Measurements from ENCODE around the gene DNAJC11.

Gene DNAJC11

GRCh38 chr1:6632588-6633514 is 68.8 kb downstream of the DNAJC11 start:
- TF ChIP-seq CTCF (conservative IDR thresholded peaks at IDR 0.05; ENCODE audit: control insufficient read depth, insufficient read depth, low read depth, low read length), result no peak
- no peak overlapping the region for H3K4me3 ChIP-seq (ENCODE audit: control insufficient read depth, low read depth, low read length)
- no peak for DNase-seq (ENCODE audit: low read depth)

DNA sequence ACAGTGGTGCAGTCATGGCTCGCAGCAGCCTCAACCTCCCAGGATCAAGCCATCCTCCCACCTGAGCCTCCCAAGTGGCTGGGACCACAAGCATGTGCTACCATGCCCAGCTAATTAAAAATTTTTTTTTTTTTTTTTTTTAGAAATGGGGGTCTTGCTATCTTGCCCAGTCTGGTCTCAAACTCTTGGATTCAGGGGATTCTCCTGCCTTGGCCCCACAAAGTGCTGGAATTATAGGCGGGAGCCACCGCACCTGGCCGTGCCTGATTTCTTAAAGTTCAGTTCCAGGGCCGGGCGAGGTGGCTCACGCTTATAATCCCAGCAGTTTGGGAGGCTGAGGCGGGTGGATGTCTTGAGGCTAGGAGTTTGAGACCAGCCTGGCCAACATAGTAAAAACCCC is 70.6 kb downstream of the DNAJC11 start:
- DNase-seq (ENCODE audit: low read depth), result no peak
- no peak for TF ChIP-seq CTCF (conservative IDR thresholded peaks at IDR 0.05; ENCODE audit: control insufficient read depth, insufficient read depth, low read depth, low read length)
- no peak overlapping the region for H3K4me3 ChIP-seq (ENCODE audit: control insufficient read depth, low read depth, low read length)

DNA sequence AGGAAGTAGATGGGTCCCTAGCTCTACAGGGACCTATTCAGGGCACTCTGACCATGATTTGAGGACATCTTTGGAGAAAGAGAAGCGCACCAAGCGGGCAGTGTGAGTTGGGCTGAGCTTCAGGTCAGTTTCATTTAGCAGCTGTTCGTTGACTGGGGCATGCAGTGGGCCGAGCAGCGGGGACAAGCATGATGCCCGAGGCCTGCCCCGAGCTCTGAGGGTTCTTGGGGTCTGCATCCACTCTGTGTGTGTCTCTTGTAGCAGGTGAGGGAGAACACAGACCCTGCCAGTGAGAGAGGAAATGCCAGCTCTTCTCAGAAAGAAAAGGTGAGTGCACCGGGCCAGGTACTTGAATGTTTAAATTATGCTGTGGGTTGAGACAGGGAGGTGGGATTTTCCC is 71.6 kb downstream of the DNAJC11 start:
- no peak overlapping the region for H3K4me3 ChIP-seq (ENCODE audit: control insufficient read depth, low read depth, low read length)
- no peak for DNase-seq (ENCODE audit: low read depth)
- no peak for TF ChIP-seq CTCF (conservative IDR thresholded peaks at IDR 0.05; ENCODE audit: control insufficient read depth, insufficient read depth, low read depth, low read length)

DNA sequence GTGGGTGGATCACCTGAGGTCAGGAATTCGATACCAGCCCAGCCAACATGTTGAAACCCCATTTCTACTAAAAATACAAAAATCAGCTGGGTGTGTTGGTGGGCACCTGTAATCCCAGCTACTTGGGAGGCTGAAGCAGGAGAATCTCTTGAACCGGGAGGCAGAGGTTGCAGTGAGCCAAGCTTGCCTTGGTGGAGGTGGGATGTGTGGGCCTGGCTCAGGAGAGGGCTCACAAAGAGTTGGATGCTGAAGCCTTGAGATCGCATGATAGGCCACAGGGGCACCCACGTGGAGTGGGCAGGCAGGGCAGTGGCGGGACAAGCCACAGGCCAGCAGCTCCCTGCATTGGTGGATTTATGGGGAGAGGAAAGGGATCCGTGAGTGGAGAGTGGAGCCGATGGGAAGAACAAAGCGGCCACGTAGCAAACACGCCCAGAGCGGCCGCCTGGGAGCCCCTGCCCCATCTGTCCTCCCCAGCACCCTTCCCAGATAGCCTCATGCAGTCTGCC is 72.6 kb downstream of the DNAJC11 start:
- H3K4me3 ChIP-seq (ENCODE audit: control insufficient read depth, low read depth, low read length), result no peak overlapping the region
- TF ChIP-seq CTCF (conservative IDR thresholded peaks at IDR 0.05; ENCODE audit: control insufficient read depth, insufficient read depth, low read depth, low read length), result no peak
- no peak for DNase-seq (ENCODE audit: low read depth)

- no peak overlapping the region for H3K4me3 ChIP-seq (ENCODE audit: control insufficient read depth, low read depth, low read length)
- no peak for TF ChIP-seq CTCF (conservative IDR thresholded peaks at IDR 0.05; ENCODE audit: control insufficient read depth, insufficient read depth, low read depth, low read length)
- no peak for DNase-seq (ENCODE audit: low read depth)
Observed at GRCh38 chr1:6627841-6628545, 73.6 kb downstream of the DNAJC11 start.

- H3K4me3 ChIP-seq (ENCODE audit: control insufficient read depth, low read depth, low read length), result no peak overlapping the region
- no peak for DNase-seq (ENCODE audit: low read depth)
- no peak for TF ChIP-seq CTCF (conservative IDR thresholded peaks at IDR 0.05; ENCODE audit: control insufficient read depth, insufficient read depth, low read depth, low read length)
Observed at GRCh38 chr1:6627031-6627430, 74.6 kb downstream of the DNAJC11 start.
